SU-DHL-6 (cell line): ENCODE measurements around the gene LRWD1.

ENCODE experiments used
- CTCF ChIP-seq: fragments of 200-600 bp; sonication (generic); IDR thresholded peaks from one replicate; pipeline ENCODE4 v1.5.1; 2017; ENCODE audit warnings: antibody characterized with exemption, mild to moderate bottlenecking, low read length, moderate library complexity; ENCODE audit not compliant: insufficient read depth, poor library complexity, severe bottlenecking
- EZH2phosphoT487 ChIP-seq: fragments of 200-600 bp; sonication (generic), shearing (Covaris generic); conservative IDR thresholded peaks from 2 replicates; pipeline ENCODE4 v1.6.1; 2018; ENCODE audit warnings: mild to moderate bottlenecking, antibody characterized with exemption, low read length, moderate library complexity, mixed read lengths

DNA sequence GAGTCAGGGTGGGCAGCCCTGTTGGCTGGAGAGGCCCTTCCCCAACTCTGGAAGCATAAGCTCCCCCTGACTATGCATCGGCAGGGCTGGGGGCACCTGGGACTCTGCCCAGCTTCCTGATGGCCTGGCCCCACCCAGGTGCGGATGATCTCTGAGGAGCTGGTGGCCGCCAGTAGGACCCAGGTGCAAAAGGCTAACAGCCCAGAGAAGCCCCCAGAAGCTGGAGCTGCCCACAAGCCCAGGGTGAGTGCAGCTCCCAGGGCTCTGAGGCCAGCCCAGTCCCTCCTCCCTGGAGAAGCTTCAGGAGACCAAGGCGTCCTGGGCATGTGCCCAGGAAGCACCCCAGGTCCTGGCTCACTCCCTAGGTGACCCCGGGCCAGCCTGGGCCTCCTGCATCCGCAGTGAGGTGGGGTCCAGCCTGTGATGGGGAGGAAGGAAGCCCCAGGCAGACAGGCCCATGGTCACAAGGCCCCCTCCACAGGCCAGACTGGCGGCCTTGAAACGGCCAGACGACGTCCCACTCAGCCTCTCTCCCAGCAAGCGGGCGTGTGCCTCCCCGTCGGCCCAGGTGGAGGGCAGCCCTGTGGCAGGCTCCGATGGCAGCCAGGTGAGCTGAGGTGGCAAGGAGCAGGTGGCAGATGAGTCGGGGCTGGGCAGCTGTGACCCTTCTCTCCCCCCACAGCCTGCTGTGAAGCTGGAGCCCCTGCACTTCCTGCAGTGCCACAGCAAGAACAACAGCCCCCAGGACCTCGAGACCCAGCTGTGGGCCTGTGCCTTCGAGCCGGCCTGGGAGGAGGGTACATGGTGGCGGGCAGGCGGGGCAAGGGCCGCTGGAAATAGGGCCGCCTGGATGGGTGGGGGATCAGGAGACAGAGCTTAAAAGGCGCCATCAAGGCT is 3.0 kb downstream of the LRWD1 start:
- TF ChIP-seq CTCF (no peak), EZH2phosphoT487 (no peak)
